GM23338 (cell line): ENCODE data around the gene SUSD3. TPM values are rescaled to one million over a fixed set of nuclear protein-coding genes. Genes with fewer than 3 reads are reported as not detected.

ENCODE experiments used
- ATAC-seq: fragments of 200-7000 bp; cut with Tn5 transposase; 3 replicates; pipeline ENCODE4 v1.9.1; 2020
- DNase-seq: peaks from one replicate; pipeline ENCODE4 v3.0.0-alpha.2; 2015; ENCODE audit warnings: low spot score
- H2AFZ ChIP-seq: fragments of 200-600 bp; sonication (generic); 2 replicates; pipeline ENCODE4 v1.8.0; 2016; ENCODE audit warnings: antibody characterized with exemption, mild to moderate bottlenecking, moderate library complexity
- H3F3A ChIP-seq: fragments of 200-600 bp; sonication (generic); replicated peaks from 2 replicates; pipeline ENCODE4 v1.8.0; 2017; ENCODE audit warnings: antibody characterized with exemption, mixed run types, low read depth
- H3K27ac ChIP-seq: fragments of 200-600 bp; sonication (generic); 2 replicates; pipeline ENCODE4 v1.6.1; 2016; ENCODE audit warnings: low read depth
- H3K27me3 ChIP-seq: fragments of 200-600 bp; sonication (generic); 2 replicates; pipeline ENCODE4 v1.8.0; 2016; ENCODE audit warnings: mild to moderate bottlenecking, mixed run types, moderate library complexity; ENCODE audit not compliant: insufficient read depth
- H3K36me3 ChIP-seq: fragments of 200-600 bp; sonication (generic); 2 replicates; pipeline ENCODE4 v1.8.0; 2016; ENCODE audit warnings: mild to moderate bottlenecking; ENCODE audit not compliant: insufficient read depth
- H3K4me1 ChIP-seq: fragments of 200-600 bp; sonication (generic); 2 replicates; pipeline ENCODE4 v1.8.0; 2016; ENCODE audit warnings: mild to moderate bottlenecking, moderate library complexity; ENCODE audit not compliant: insufficient read depth
- H3K4me2 ChIP-seq: fragments of 200-600 bp; sonication (generic); 2 replicates; pipeline ENCODE4 v1.7.1; 2017; ENCODE audit warnings: mixed run types
- H3K4me3 ChIP-seq: fragments of 200-600 bp; sonication (generic); 2 replicates; pipeline ENCODE4 v1.6.1; 2016; ENCODE audit warnings: mixed run types
- H3K79me2 ChIP-seq: fragments of 200-600 bp; sonication (generic); replicated peaks from 2 replicates; pipeline ENCODE4 v1.8.0; 2017; ENCODE audit warnings: mild to moderate bottlenecking; ENCODE audit not compliant: insufficient read depth
- H3K9me2 ChIP-seq: fragments of 200-600 bp; sonication (generic); 2 replicates; pipeline ENCODE4 v1.8.0; 2017; ENCODE audit not compliant: insufficient read depth
- H4K20me1 ChIP-seq: fragments of 200-600 bp; sonication (generic); replicated peaks from 2 replicates; pipeline ENCODE4 v1.8.0; 2017; ENCODE audit warnings: mild to moderate bottlenecking; ENCODE audit not compliant: insufficient read depth
- H3K27ac Mint-ChIP-seq: 2 replicates; pipeline ENCODE4 v1.8.0; 2020; ENCODE audit warnings: inconsistent platforms, mild to moderate bottlenecking, moderate library complexity, mixed read lengths
- H3K27me3 Mint-ChIP-seq: 3 replicates; pipeline ENCODE4 v1.8.0; 2022; ENCODE audit warnings: low read depth, mild to moderate bottlenecking, moderate library complexity, mixed read lengths, inconsistent platforms; ENCODE audit not compliant: insufficient read depth, poor library complexity
- H3K36me3 Mint-ChIP-seq: 3 replicates; pipeline ENCODE4 v1.8.0; 2021; ENCODE audit warnings: low read depth, mild to moderate bottlenecking, inconsistent platforms, moderate library complexity, mixed read lengths
- H3K4me1 Mint-ChIP-seq: 3 replicates; pipeline ENCODE4 v1.8.0; 2020; ENCODE audit warnings: mild to moderate bottlenecking, inconsistent platforms, mixed read lengths
- H3K4me3 Mint-ChIP-seq: 3 replicates; pipeline ENCODE4 v1.8.0; 2021; ENCODE audit warnings: moderate library complexity, mild to moderate bottlenecking, inconsistent platforms, mixed read lengths
- H3K9me3 Mint-ChIP-seq: 3 replicates; pipeline ENCODE4 v1.8.0; 2020; ENCODE audit warnings: moderate library complexity, mild to moderate bottlenecking, inconsistent platforms, mixed read lengths
- CREB1 ChIP-seq: fragments of 250-450 bp; sonication (Bioruptor Pico); IDR thresholded peaks from 2 replicates; pipeline ENCODE4 v1.5.0; 2020; ENCODE audit warnings: low read depth, mild to moderate bottlenecking, moderate library complexity
- JUNB ChIP-seq: IDR thresholded peaks from one replicate; pipeline ENCODE4 v1.6.1; 2016; ENCODE audit warnings: antibody characterized with exemption; ENCODE audit not compliant: unreplicated experiment
- REST ChIP-seq: IDR thresholded peaks from one replicate; pipeline ENCODE4 v1.6.1; 2018; ENCODE audit warnings: antibody characterized with exemption; ENCODE audit not compliant: unreplicated experiment
- ZNF462 ChIP-seq: fragments of 250-450 bp; sonication (Bioruptor Pico); IDR thresholded peaks from 2 replicates; pipeline ENCODE4 v1.5.0; 2020; ENCODE audit warnings: mild to moderate bottlenecking, moderate library complexity
- polyA plus RNA-seq: library from polyadenylated mRNA; unstranded; fragments of >200 nt; fragmentation: Nextera tagmentation; extraction: Ambion mirVana; gene quantifications from 2 replicates; pipeline ENCODE4 v1.2.1, GENCODE V29; 2016
- total RNA-seq: library from RNA; depleted of rRNA; stranded (reverse); fragments of >200 nt; shearing (Covaris generic); gene quantifications from 2 replicates; pipeline ENCODE4 v1.2.3, GENCODE V29; 2014

Gene SUSD3
- total and polyA plus RNA-seq, 2 experiments from 2014 or later: 6.9 to 20.1 TPM

GRCh38 chr9:93049491-93049890 is 9.0 kb upstream of the SUSD3 start:
- Histone ChIP-seq H3K27ac (no peak overlapping the region), H4K20me1 (no peaks in the 10 kb centered on the region), H3K27me3 (no peaks in the 10 kb centered on the region), H3K4me1 (peaks cover 16% of the 10 kb centered on the region), H3K79me2 (no peaks in the 10 kb centered on the region), H3K4me2 (no peak overlapping the region), H3K36me3 (no peaks in the 10 kb centered on the region), H3K4me3 (no peak overlapping the region), H2AFZ (no peak overlapping the region), H3K9me2 (no peaks in the 10 kb centered on the region), H3F3A (no peaks in the 10 kb centered on the region)
- peaks cover 12% of the 10 kb centered on the region for H3K4me1 Mint-ChIP-seq
- H3K36me3 Mint-ChIP-seq: peaks cover 3% of the 10 kb centered on the region; the same call in 1 of the 3 replicates
- H3K27ac Mint-ChIP-seq: peak overlapping the region; percentile 58; the same call in 1 of the 2 replicates
- DNase-seq (no peak), ATAC-seq (no peak)
- H3K9me3 Mint-ChIP-seq: peaks cover 8% of the 10 kb centered on the region; the same call in 2 of the 3 replicates
- peaks cover 9% of the 10 kb centered on the region for H3K27me3 Mint-ChIP-seq
- H3K4me3 Mint-ChIP-seq: no peak overlapping the region
- TF ChIP-seq JUNB (no peak), REST (no peak), ZNF462 (CRISPR knock-in tag) (no peak), CREB1 (CRISPR knock-in tag) (no peak)
